ENCODE data around the gene TLCD3B. TPM values are rescaled to one million over a fixed set of nuclear protein-coding genes. Genes with fewer than 3 reads are reported as not detected.

TLCD3B gene
- total RNA-seq, 1 experiment from 2014 or later = 0.90 TPM

DNA sequence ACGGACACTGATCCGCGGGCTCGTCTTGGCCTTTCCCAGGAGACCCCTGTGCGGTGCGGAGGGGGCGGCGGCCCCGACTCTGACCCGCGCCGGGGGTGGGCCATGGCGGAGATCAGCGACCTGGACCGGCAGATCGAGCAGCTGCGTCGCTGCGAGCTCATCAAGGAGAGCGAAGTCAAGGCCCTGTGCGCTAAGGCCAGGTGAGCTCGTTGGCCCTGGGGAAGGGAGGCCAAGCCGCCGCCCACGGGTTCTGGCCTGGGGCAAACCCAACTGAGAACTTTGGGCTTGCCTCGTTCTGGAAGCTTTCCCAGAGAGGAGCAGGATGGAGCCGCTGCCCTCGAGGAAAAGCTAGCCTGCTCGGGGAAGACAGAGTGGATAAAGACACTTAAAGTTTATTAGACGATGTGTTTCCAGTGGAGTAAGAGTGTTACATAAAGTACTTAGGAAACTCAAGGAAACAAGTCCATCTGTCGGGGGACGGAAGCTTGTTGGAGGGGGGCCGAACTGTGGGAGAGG lies 45.3 kb upstream of the TLCD3B start:
- CTCF ChIA-PET = interaction anchor here (0.5 to 1.3 kb wide), 3 partner anchors 15 to 255 kb away, joined by 3 to 7 read pairs (median 6); partner anchors contain the start of gene TBX6
- TF ChIP-seq, protein P1, sequence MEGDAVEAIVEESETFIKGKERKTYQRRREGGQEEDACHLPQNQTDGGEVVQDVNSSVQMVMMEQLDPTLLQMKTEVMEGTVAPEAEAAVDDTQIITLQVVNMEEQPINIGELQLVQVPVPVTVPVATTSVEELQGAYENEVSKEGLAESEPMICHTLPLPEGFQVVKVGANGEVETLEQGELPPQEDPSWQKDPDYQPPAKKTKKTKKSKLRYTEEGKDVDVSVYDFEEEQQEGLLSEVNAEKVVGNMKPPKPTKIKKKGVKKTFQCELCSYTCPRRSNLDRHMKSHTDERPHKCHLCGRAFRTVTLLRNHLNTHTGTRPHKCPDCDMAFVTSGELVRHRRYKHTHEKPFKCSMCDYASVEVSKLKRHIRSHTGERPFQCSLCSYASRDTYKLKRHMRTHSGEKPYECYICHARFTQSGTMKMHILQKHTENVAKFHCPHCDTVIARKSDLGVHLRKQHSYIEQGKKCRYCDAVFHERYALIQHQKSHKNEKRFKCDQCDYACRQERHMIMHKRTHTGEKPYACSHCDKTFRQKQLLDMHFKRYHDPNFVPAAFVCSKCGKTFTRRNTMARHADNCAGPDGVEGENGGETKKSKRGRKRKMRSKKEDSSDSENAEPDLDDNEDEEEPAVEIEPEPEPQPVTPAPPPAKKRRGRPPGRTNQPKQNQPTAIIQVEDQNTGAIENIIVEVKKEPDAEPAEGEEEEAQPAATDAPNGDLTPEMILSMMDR (IDR thresholded peaks at IDR 0.05; ENCODE audit: unreplicated experiment) = no peak
- Mint-ChIP-seq H3K27me3 (ENCODE audit: unreplicated experiment) (no peaks in the 10 kb centered on the region), H3K36me3 (ENCODE audit: insufficient read depth, unreplicated experiment) (peaks cover 84% of the 10 kb centered on the region), H3K4me1 (ENCODE audit: low read depth, unreplicated experiment) (peaks cover 23% of the 10 kb centered on the region), H3K27ac (ENCODE audit: unreplicated experiment) (peak overlapping the region; percentile 88), H3K4me3 (ENCODE audit: low read depth, unreplicated experiment) (peak overlapping the region; percentile 87), H3K9me3 (ENCODE audit: low read depth, unreplicated experiment) (no peaks in the 10 kb centered on the region)
- intact Hi-C loops (cut with micrococcal nuclease; ENCODE audit: unreplicated experiment) = no loop called here
- no peak for DNase-seq
- no TSS peak for BruUV-seq (replicated peaks)

DNA sequence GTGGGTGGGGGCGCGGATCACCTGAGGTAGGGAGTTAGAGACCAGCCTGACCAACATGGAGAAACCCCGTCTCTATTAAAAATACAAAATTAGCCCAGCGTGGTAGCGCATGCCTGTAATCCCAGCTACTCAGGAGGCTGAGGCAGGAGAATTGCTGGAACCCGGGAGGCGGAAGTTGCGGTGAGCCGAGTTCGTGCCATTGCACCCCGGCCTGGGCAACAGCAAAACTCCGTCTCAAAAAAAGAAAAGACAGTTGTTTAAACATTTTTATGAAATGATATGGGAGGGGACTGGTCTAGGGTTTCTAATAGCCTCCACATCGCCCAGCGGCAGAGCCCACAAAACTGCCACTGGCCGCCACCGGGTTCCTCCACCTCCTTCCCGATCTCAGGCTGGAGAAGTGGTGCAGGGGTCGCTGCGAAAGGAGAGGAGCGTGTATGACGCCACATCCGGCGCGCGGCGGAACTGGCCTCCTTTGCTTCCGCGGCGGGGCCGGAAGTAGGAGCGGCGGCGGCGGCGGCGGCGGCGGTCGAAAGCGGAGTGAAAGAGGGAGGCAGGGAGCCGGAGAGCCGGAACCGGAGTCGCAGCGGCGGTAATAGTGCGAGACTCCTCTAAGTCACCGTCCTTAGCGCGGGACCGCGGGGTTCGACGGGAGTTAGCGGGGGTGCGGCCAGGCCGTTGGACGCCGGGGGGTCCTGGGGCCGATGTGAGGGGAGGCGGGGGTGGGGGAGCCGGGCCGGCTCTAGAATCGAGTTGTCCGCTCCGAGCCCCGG lies 44.6 kb upstream of the TLCD3B start, which contains the start of gene PPP4C:
TSS of gene PPP4C (plus strand) at position 492 of the 773 bp plus-strand sequence. CDS start 384 bp downstream, outside the sequence.
- H3K4me1 Mint-ChIP-seq (ENCODE audit: low read depth, unreplicated experiment) = peaks cover 23% of the 10 kb centered on the region

DNA sequence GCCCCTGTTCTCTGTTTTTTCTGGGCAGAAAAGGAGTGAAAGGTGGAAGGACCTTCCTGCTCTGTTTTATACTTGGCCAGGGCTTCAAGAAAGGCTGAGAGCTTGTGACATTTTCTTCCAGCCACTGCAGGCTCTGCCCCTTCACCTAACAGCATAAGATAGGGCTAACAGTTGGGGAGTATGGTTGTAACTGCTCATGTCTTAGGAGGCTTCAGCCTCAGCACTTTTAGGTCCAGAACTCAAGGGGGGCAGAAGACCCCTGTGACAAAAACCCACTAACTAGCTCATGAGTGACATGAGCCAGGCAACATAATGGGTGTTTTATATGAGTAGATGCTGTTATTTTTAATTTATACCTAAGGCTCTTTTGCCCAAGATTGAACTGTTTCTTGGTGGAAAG lies 39.4 kb upstream of the TLCD3B start:
- H3K4me3 Mint-ChIP-seq (ENCODE audit: low read depth, unreplicated experiment) = no peak overlapping the region
- intact Hi-C loops (cut with micrococcal nuclease; ENCODE audit: unreplicated experiment) = no loop called here
- BruUV-seq (replicated peaks) = no TSS peak
- TF ChIP-seq, protein P1 (IDR thresholded peaks at IDR 0.05; ENCODE audit: unreplicated experiment) = no peak
- CTCF ChIA-PET = no interaction called here
- no peak overlapping the region for H3K27ac Mint-ChIP-seq (ENCODE audit: unreplicated experiment)
- DNase-seq = no peak
- H3K36me3 Mint-ChIP-seq (ENCODE audit: insufficient read depth, unreplicated experiment) = peaks cover 97% of the 10 kb centered on the region
- peaks cover 26% of the 10 kb centered on the region for H3K4me1 Mint-ChIP-seq (ENCODE audit: low read depth, unreplicated experiment)
- no peaks in the 10 kb centered on the region for H3K9me3 Mint-ChIP-seq (ENCODE audit: low read depth, unreplicated experiment)
- H3K27me3 Mint-ChIP-seq (ENCODE audit: unreplicated experiment) = no peaks in the 10 kb centered on the region

More for the DNA sequence above, 44.6 kb upstream of the TLCD3B start, which contains the start of gene PPP4C:
- CTCF ChIA-PET = interaction anchor here (1.0 to 1.3 kb wide), 2 partner anchors 14 to 16 kb away, joined by 3 to 7 read pairs; partner anchors contain the start of gene TBX6
- TSS peak; percentile 99 for BruUV-seq (replicated peaks)
- Mint-ChIP-seq H3K27ac (ENCODE audit: unreplicated experiment) (peak within 1 kb of the TSS; percentile 88), H3K36me3 (ENCODE audit: insufficient read depth, unreplicated experiment) (peaks cover 84% of the 10 kb centered on the region), H3K9me3 (ENCODE audit: low read depth, unreplicated experiment) (no peaks in the 10 kb centered on the region), H3K4me3 (ENCODE audit: low read depth, unreplicated experiment) (peak within 1 kb of the TSS; percentile 87), H3K27me3 (ENCODE audit: unreplicated experiment) (no peaks in the 10 kb centered on the region)
- peak; percentile 95 for DNase-seq
- intact Hi-C loops (cut with micrococcal nuclease; ENCODE audit: unreplicated experiment) = no loop called here
- TF ChIP-seq, protein P1 (IDR thresholded peaks at IDR 0.05; ENCODE audit: unreplicated experiment) = no peak

DNA sequence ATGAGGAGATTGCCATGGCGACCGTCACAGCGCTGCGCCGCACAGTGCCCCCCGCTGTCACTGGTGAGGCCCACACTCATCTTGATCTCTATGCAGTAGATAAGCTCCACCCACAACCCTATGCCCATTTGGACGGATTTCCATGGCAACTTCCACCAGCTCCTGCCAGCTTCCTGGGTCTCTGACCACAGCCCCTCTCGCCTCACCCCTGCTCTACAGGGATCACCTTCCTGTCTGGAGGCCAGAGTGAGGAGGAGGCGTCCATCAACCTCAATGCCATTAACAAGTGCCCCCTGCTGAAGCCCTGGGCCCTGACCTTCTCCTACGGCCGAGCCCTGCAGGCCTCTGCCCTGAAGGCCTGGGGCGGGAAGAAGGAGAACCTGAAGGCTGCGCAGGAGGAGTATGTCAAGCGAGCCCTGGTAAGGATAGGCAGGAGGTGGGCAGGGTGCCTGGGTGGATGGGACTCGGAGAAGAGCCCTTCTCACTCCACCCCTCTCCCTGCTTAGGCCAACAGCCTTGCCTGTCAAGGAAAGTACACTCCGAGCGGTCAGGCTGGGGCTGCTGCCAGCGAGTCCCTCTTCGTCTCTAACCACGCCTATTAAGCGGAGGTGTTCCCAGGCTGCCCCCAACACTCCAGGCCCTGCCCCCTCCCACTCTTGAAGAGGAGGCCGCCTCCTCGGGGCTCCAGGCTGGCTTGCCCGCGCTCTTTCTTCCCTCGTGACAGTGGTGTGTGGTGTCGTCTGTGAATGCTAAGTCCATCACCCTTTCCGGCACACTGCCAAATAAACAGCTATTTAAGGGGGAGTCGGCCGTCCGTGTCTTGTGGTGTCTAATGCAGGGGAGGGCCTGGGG lies 38.8 kb upstream of the TLCD3B start:
- Mint-ChIP-seq H3K4me1 (ENCODE audit: low read depth, unreplicated experiment) (peaks cover 26% of the 10 kb centered on the region), H3K27me3 (ENCODE audit: unreplicated experiment) (no peaks in the 10 kb centered on the region), H3K27ac (ENCODE audit: unreplicated experiment) (peak overlapping the region; percentile 67), H3K4me3 (ENCODE audit: low read depth, unreplicated experiment) (no peak overlapping the region), H3K36me3 (ENCODE audit: insufficient read depth, unreplicated experiment) (peaks cover 97% of the 10 kb centered on the region), H3K9me3 (ENCODE audit: low read depth, unreplicated experiment) (no peaks in the 10 kb centered on the region)
- intact Hi-C loops (cut with micrococcal nuclease; ENCODE audit: unreplicated experiment) = no loop called here
- no peak for DNase-seq
- no TSS peak for BruUV-seq (replicated peaks)
- TF ChIP-seq, protein P1 (IDR thresholded peaks at IDR 0.05; ENCODE audit: unreplicated experiment) = no peak
- CTCF ChIA-PET = no interaction called here

Measured in Calu3 (cell line).